ENCODE measurements around the gene TRIO. TPM values are rescaled to one million over a fixed set of nuclear protein-coding genes. Genes with fewer than 3 reads are reported as not detected.

The TRIO gene
- total and polyA plus RNA-seq, 2 donors (not counting 3 experiments of a cell fraction or from before 2014, with no cell fraction given): 82.9 to 248 TPM

GRCh38 chr5:14226149-14226548 lies 83.0 kb downstream of the TRIO start:
- Histone ChIP-seq H3K27ac (ENCODE audit: insufficient read depth, low read depth, low read length) (peak overlapping the region; percentile 36), H4K20me1 (replicated peaks; ENCODE audit: control insufficient read depth, extremely low read depth, insufficient read depth, low read length) (no peaks in the 10 kb centered on the region), H3K4me2 (ENCODE audit: insufficient read depth, low read length) (peak overlapping the region; percentile 6), H3K9me3 (replicated peaks; ENCODE audit: control insufficient read depth, insufficient read depth, low read length) (no peaks in the 10 kb centered on the region), H3K27me3 (ENCODE audit: control insufficient read depth in 2 of 2, insufficient read depth in 2 of 2, low read length in 2 of 2) (no peaks in the 10 kb centered on the region), H3K9ac (replicated peaks; ENCODE audit: extremely low read depth, insufficient read depth, low read length) (no peak overlapping the region), H3K79me2 (ENCODE audit: control insufficient read depth, insufficient read depth, low read length) (peaks cover 99% of the 10 kb centered on the region), H3K4me1 (ENCODE audit: control insufficient read depth, extremely low read depth, insufficient read depth, low read length) (peaks cover 60% of the 10 kb centered on the region), H3K4me3 (replicated peaks in 1 of 3; ENCODE audit: insufficient read depth in 1 of 3, low read depth in 1 of 3, low read length in 3 of 3) (no peak overlapping the region), H3K36me3 (ENCODE audit: control insufficient read depth in 2 of 2, extremely low read depth in 1 of 2, insufficient read depth in 2 of 2, low read length in 2 of 2) (no peaks in the 10 kb centered on the region), H3K9me1 (replicated peaks; ENCODE audit: control insufficient read depth, extremely low read depth, insufficient read depth, low read length) (no peaks in the 10 kb centered on the region), H2AFZ (ENCODE audit: low read depth, low read length) (no peak overlapping the region)
- TF ChIP-seq MYC (IDR thresholded peaks at IDR 0.05; ENCODE audit: low read depth, low read length) (no peak), POLR2AphosphoS5 (IDR thresholded peaks at IDR 0.05; ENCODE audit: insufficient read depth, low read depth, low read length) (no peak), CTCF (IDR thresholded peaks at IDR 0.05; ENCODE audit: extremely low read depth in 1 of 2, insufficient read depth in 1 of 2, low read depth in 1 of 2, low read length in 2 of 2) (no peak), EZH2 (IDR thresholded peaks at IDR 0.05; ENCODE audit: borderline replicate concordance, low read depth, low read length, severe bottlenecking) (no peak), GATA2 (IDR thresholded peaks at IDR 0.05; ENCODE audit: insufficient read depth, insufficient read length, low read depth, low read length) (no peak), POLR2A (IDR thresholded peaks at IDR 0.05; ENCODE audit: low read depth, low read length) (no peak), FOS (IDR thresholded peaks at IDR 0.05; ENCODE audit: borderline replicate concordance, insufficient read depth, low read length) (no peak), MAX (IDR thresholded peaks at IDR 0.05; ENCODE audit: insufficient read depth, insufficient read length) (no peak), JUN (IDR thresholded peaks at IDR 0.05; ENCODE audit: borderline replicate concordance, insufficient read depth, insufficient read length, low read depth) (no peak)
- FAIRE-seq (no peak), DNase-seq (ENCODE audit: low read depth, low spot score) (no peak)
- intact Hi-C loops (cut with micrococcal nuclease): loop anchor here (2.0 to 5.0 kb wide), 3 partner anchors 71 to 189 kb away; no protein-coding TSS in a partner anchor
- dilution Hi-C loops (cut with MboI; ENCODE audit: extremely low pct_ligation_motif_present, low sequenced_read_pairs): no loop called here
- no TSS peak for BruUV-seq (replicated peaks)
- ChIA-PET POLR2A (no interaction called here), CTCF (interaction anchor here (1.1 to 2.1 kb wide), 6 partner anchors 12 to 83 kb away, joined by 3 to 7 read pairs (median 4); partner anchors contain the start of gene TRIO)
